Measurements from ENCODE around the gene BTC.

DNA sequence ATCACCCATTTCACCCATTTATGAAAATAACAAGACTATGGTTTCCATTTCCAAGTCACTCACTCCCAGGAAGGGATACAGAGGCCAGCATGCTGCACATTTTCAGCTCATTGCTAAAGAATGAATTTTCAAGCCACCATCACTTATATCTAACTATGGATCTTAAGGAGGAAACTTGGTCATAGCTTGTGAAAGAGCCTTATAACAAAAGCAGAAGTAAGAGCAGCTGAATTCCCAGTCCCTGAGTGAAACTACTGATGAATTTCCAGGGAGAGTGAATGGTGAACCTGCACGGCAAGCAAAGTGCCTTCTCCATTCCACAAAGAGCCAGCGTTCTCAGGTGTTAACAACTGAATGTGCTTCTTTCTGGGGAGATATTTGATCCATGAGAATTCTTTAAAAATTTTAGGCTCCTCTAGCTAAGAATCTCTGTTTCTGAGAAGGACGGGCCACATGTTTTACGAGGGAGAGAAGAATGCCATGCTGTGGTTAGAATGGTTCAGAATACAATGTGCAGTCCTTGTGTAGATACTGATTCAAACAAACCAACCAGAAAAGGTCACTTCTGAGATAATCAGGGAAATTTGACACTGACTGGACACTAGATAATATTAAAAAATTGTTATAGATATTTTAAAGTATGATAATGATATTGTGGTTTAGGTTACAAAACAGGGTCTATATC lies 24.0 kb downstream of the BTC start:
- TF ChIP-seq CAMTA2 (CRISPR knock-in tag; conservative IDR thresholded peaks at IDR 0.05) (no peak), NFIC (IDR thresholded peaks at IDR 0.05) (no peak), HNRNPH1 (optimal IDR thresholded peaks at IDR 0.05; ENCODE audit: low read depth, low read length) (no peak), ZBED1 (IDR thresholded peaks at IDR 0.05) (no peak), TAF1 (IDR thresholded peaks at IDR 0.05; ENCODE audit: control insufficient read depth, extremely low read depth, insufficient read depth, low read length, severe bottlenecking) (no peak), RAD21 (CRISPR knock-in tag; conservative IDR thresholded peaks at IDR 0.05 in 1 of 2, IDR thresholded peaks at IDR 0.05 in 1 of 2) (no peak), POLR2AphosphoS5 (IDR thresholded peaks at IDR 0.05; ENCODE audit: control insufficient read depth, insufficient read depth, low read depth, low read length) (no peak), JUN (IDR thresholded peaks at IDR 0.05; ENCODE audit: borderline replicate concordance, low read depth, low read length) (no peak), JUN (CRISPR knock-in tag; IDR thresholded peaks at IDR 0.05; ENCODE audit: borderline replicate concordance) (no peak), ZNF121 (CRISPR knock-in tag; conservative IDR thresholded peaks at IDR 0.05) (no peak), EZH2 (IDR thresholded peaks at IDR 0.05; ENCODE audit: borderline replicate concordance, low read depth, low read length) (no peak)
- TF ChIP-seq, protein P1, sequence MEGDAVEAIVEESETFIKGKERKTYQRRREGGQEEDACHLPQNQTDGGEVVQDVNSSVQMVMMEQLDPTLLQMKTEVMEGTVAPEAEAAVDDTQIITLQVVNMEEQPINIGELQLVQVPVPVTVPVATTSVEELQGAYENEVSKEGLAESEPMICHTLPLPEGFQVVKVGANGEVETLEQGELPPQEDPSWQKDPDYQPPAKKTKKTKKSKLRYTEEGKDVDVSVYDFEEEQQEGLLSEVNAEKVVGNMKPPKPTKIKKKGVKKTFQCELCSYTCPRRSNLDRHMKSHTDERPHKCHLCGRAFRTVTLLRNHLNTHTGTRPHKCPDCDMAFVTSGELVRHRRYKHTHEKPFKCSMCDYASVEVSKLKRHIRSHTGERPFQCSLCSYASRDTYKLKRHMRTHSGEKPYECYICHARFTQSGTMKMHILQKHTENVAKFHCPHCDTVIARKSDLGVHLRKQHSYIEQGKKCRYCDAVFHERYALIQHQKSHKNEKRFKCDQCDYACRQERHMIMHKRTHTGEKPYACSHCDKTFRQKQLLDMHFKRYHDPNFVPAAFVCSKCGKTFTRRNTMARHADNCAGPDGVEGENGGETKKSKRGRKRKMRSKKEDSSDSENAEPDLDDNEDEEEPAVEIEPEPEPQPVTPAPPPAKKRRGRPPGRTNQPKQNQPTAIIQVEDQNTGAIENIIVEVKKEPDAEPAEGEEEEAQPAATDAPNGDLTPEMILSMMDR (IDR thresholded peaks at IDR 0.05 in 2 of 3, conservative IDR thresholded peaks at IDR 0.05 in 1 of 3; ENCODE audit: insufficient read depth in 2 of 3, low read depth in 1 of 3, low read length in 3 of 3), result no peak
- TF ChIP-seq, protein P2, sequence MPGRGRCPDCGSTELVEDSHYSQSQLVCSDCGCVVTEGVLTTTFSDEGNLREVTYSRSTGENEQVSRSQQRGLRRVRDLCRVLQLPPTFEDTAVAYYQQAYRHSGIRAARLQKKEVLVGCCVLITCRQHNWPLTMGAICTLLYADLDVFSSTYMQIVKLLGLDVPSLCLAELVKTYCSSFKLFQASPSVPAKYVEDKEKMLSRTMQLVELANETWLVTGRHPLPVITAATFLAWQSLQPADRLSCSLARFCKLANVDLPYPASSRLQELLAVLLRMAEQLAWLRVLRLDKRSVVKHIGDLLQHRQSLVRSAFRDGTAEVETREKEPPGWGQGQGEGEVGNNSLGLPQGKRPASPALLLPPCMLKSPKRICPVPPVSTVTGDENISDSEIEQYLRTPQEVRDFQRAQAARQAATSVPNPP (IDR thresholded peaks at IDR 0.05; ENCODE audit: borderline replicate concordance, insufficient read depth, insufficient read length), result no peak
